ENCODE results near the gene RER1.

Gene RER1

GRCh38 chr1:2407166-2407990 is 15.7 kb downstream of the RER1 start:
- no peak for DNase-seq (ENCODE audit: low spot score)

GRCh38 chr1:2407991-2408275 is 16.3 kb downstream of the RER1 start:
- no peak for DNase-seq (ENCODE audit: low spot score)

GRCh38 chr1:2408456-2408855 is 16.8 kb downstream of the RER1 start:
- no peak for DNase-seq (ENCODE audit: low spot score)

GRCh38 chr1:2408859-2409276 is 17.2 kb downstream of the RER1 start:
- DNase-seq (ENCODE audit: low spot score), result no peak

GRCh38 chr1:2409745-2410144 is 18.1 kb downstream of the RER1 start:
- no peak for DNase-seq (ENCODE audit: low spot score)

GRCh38 chr1:2411801-2412394 is 20.3 kb downstream of the RER1 start:
- no peak for DNase-seq (ENCODE audit: low spot score)

- DNase-seq (ENCODE audit: low spot score), result peak; percentile 97
Observed at GRCh38 chr1:2412395-2412772, 20.7 kb downstream of the RER1 start, which contains the start of gene PEX10. TSS of gene PEX10 (minus strand) at chr1:2412564. CDS start at chr1:2412502, 62 bp downstream.

GRCh38 chr1:2412773-2413494 is 21.3 kb downstream of the RER1 start:
- no peak for DNase-seq (ENCODE audit: low spot score)

GRCh38 chr1:2413495-2414296 is 22.1 kb downstream of the RER1 start:
- no peak for DNase-seq (ENCODE audit: low spot score)

GRCh38 chr1:2414297-2414958 is 22.8 kb downstream of the RER1 start:
- peak; percentile 87 for DNase-seq (ENCODE audit: low spot score)

GRCh38 chr1:2415337-2415736 is 23.7 kb downstream of the RER1 start:
- no peak for DNase-seq (ENCODE audit: low spot score)

GRCh38 chr1:2415801-2416208 is 24.2 kb downstream of the RER1 start:
- DNase-seq (ENCODE audit: low spot score), result no peak

GRCh38 chr1:2416403-2416802 is 24.8 kb downstream of the RER1 start:
- no peak for DNase-seq (ENCODE audit: low spot score)

- no peak for DNase-seq (ENCODE audit: low spot score)
Observed at GRCh38 chr1:2417083-2417832, 25.6 kb downstream of the RER1 start.

GRCh38 chr1:2417833-2418225 is 26.2 kb downstream of the RER1 start:
- no peak for DNase-seq (ENCODE audit: low spot score)

GRCh38 chr1:2418791-2419320 is 27.2 kb downstream of the RER1 start:
- DNase-seq (ENCODE audit: low spot score), result no peak

- no peak for DNase-seq (ENCODE audit: low spot score)
Observed at GRCh38 chr1:2419416-2419815, 27.8 kb downstream of the RER1 start.

- DNase-seq (ENCODE audit: low spot score), result no peak
Observed at GRCh38 chr1:2422523-2422922, 30.9 kb downstream of the RER1 start.

GRCh38 chr1:2425892-2426291 is 34.3 kb downstream of the RER1 start:
- DNase-seq (ENCODE audit: low spot score), result peak; percentile 69

- DNase-seq (ENCODE audit: low spot score), result no peak
Observed at GRCh38 chr1:2426540-2426939, 34.9 kb downstream of the RER1 start.

GRCh38 chr1:2427051-2427450 is 35.4 kb downstream of the RER1 start:
- DNase-seq (ENCODE audit: low spot score), result no peak
